Testis (tissue), 3 donors: Measurements from ENCODE around the gene SPSB4. TPM values are rescaled to one million over a fixed set of nuclear protein-coding genes. Genes with fewer than 3 reads are reported as not detected.

ENCODE experiments used
- DNase-seq: peaks from one replicate; pipeline ENCODE4 v3.0.0-alpha.2; 2019
- H3K27ac ChIP-seq, 2 donors: fragments of 200-600 bp; sonication (generic); one replicate each; pipeline ENCODE4 v1.5.1; 2019
- H3K27me3 ChIP-seq: fragments of 200-600 bp; sonication (generic); one replicate; pipeline ENCODE4 v1.5.1; 2019
- H3K36me3 ChIP-seq: fragments of 200-600 bp; sonication (generic); one replicate; pipeline ENCODE4 v1.5.1; 2017; ENCODE audit warnings: low read depth; ENCODE audit errors: missing control alignments
- H3K4me1 ChIP-seq: fragments of 200-600 bp; sonication (generic); one replicate; pipeline ENCODE4 v1.5.1; 2019
- H3K4me3 ChIP-seq, 2 donors: fragments of 200-600 bp; sonication (generic); one replicate each; pipeline ENCODE4 v1.5.1; 2017 to 2019
- H3K9me3 ChIP-seq: fragments of 200-600 bp; sonication (generic); one replicate; pipeline ENCODE4 v1.5.1; 2017
- CTCF ChIP-seq, 3 experiments: fragments of 450-650 bp in 2 of 3; fragments of 200-600 bp in 1 of 3; sonication (generic) in 1 of 3; IDR thresholded peaks; one replicate each; pipeline ENCODE4 v1.5.1; 2016 to 2019; ENCODE audit warnings: antibody characterized with exemption in 3 of 3, mild to moderate bottlenecking in 2 of 3, moderate library complexity in 1 of 3
- POLR2A ChIP-seq: fragments of 450-650 bp; IDR thresholded peaks from one replicate; pipeline ENCODE4 v1.6.1; 2017; ENCODE audit warnings: antibody characterized with exemption, mild to moderate bottlenecking, moderate library complexity
- WGBS, 2 donors: methylation state at CpG; one replicate each; pipeline ENCODE4 v1.1.5; 2018; 5-methylcytosine and 5-hydroxymethylcytosine counted together
- intact Hi-C: fragments of 100-400 bp; cut with DNase I; formaldehyde crosslinking; loops from one replicate; pipeline ENCODE4 v1.15.1; 2023; ENCODE audit warnings: low total_unique reads
- polyA plus RNA-seq: library from polyadenylated mRNA; stranded (reverse); fragments of 350-450 nt; fragmentation: Illumina TruSeq; extraction: RNeasy Lipid Tissue Mini Kit (QIAGEN cat#74804); gene quantifications from one replicate; pipeline ENCODE4 v1.2.3, GENCODE V29; 2014; ENCODE audit warnings: low read depth, low replicate concordance; ENCODE audit not compliant: insufficient read depth
- total RNA-seq, 2 donors: library from RNA; depleted of rRNA; stranded (reverse); fragments of >200 nt; gene quantifications; one replicate each; pipeline ENCODE4 v1.2.3, GENCODE V29; 2016

The SPSB4 gene
- total and polyA plus RNA-seq, 3 donors from 2014 or later = 7.4 to 34.5 (median 10.8) TPM

DNA sequence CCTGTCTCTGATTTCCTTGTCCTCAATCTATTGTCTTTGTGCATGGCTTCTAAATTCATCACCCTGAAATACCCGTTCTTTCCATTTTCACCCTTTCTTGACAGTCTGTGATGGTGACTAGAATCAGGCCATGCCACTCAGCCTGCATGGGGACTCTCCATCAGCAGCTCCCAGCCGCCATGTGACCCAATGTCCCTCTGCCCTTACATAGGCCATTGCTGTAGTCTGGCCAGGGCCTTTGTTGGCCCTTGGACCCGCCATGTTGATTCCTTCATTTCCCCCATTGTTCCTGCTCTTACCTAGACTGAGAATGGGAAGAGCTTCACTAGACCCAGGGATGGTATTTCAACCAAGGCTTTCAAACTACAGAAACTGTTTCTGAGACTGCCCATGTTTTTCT lies 45.8 kb downstream of the SPSB4 start:
- no peak for TF ChIP-seq CTCF (IDR thresholded peaks at IDR 0.05)
- Histone ChIP-seq H3K9me3 (no peaks in the 10 kb centered on the region), H3K27me3 (no peaks in the 10 kb centered on the region), H3K4me3 (no peak overlapping the region), H3K27ac (no peak overlapping the region), H3K36me3 (no peaks in the 10 kb centered on the region), H3K4me1 (peaks cover 4% of the 10 kb centered on the region)
- no peak for DNase-seq
- intact Hi-C loops = no loop called here
- 95 to 98% methylated on average over 3 of the region's 3 CpGs for WGBS, 2 donors

- TF ChIP-seq CTCF (IDR thresholded peaks at IDR 0.05) (no peak), POLR2A (no peak)
- intact Hi-C loops = loop anchor here (10.0 kb wide), 1 partner anchor 85 kb away; no protein-coding TSS in a partner anchor
- H3K36me3 ChIP-seq = no peaks in the 10 kb centered on the region
- no peak overlapping the region for H3K4me3 ChIP-seq
- no peak overlapping the region for H3K27ac ChIP-seq
- peaks cover 8% of the 10 kb centered on the region for H3K4me1 ChIP-seq
- 92 to 95% methylated on average over 3 of the region's 3 CpGs for WGBS, 2 donors
- no peaks in the 10 kb centered on the region for H3K9me3 ChIP-seq
- H3K27me3 ChIP-seq = no peaks in the 10 kb centered on the region
- no peak for DNase-seq
Observed at GRCh38 chr3:141100112-141100511, 49.0 kb downstream of the SPSB4 start.

DNA sequence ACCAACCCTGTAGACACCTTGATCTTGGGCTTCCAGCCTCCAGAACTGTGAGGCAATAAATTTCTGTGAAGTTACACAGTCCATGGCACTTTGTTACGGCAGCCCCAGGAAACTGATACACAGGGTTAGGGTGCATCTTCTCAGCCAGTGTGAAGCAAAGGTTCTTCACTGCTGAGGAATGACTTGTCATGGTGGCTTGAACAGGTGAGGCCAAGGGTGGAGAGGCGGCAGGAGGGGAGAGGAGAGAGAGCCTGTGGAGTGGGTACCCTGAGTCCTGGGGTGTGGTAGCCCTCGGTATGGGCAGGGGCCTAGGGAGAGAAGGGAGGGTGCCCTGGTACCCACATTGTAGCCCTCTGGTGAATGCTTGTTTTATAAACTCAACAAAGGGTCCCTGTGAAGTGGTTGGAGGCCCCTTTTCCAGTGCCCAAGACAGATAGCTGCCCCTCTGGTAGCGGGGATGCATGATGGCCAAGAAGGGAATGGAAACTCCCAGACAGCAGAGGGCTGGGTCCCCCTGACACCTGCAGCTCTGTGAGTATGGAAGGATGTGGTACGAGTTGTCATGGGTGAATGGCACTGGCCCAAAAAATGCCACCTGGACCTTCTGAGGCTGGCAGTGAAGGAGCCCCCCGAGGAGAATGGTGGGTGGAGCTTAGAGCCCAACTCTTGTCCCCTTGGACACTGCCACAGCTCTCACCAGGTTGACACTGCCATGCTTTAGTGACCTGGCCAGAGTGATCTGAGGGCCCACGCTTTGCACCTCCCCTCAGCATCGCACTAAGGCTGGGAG lies 49.6 kb downstream of the SPSB4 start:
- Histone ChIP-seq H3K4me3 (no peak overlapping the region), H3K36me3 (no peaks in the 10 kb centered on the region), H3K27me3 (no peaks in the 10 kb centered on the region), H3K27ac (no peak overlapping the region), H3K9me3 (no peaks in the 10 kb centered on the region), H3K4me1 (peaks cover 4% of the 10 kb centered on the region)
- TF ChIP-seq CTCF (IDR thresholded peaks at IDR 0.05) = no peak
- TF ChIP-seq POLR2A = no peak
- no peak for DNase-seq
- intact Hi-C loops = loop anchor here (10.0 kb wide), 1 partner anchor 86 kb away; no protein-coding TSS in a partner anchor
- WGBS, 2 donors = 90 to 92% methylated on average over 7 to 8 of the region's 8 CpGs

DNA sequence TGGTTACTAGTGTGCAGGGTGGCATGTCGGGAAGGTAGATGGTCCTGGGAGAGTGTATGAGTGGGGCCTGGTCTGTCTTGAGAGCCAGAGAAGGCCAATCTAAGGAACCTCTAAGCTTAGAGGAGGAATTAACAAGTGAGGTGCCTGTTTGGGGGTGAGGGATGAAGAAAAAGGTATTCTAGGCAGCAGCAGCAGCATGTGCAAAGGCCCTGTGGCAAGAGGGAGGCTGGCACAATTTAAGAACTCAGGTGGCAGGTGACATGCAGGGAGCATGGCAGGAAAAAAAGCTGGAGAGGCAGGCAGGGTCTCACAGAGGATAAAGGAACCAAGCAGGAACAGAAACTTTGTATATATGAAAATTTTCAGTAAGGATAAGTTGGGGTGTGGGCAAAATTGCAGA lies 51.2 kb downstream of the SPSB4 start:
- Histone ChIP-seq H3K27ac (no peak overlapping the region), H3K4me1 (peaks cover 4% of the 10 kb centered on the region), H3K36me3 (no peaks in the 10 kb centered on the region), H3K27me3 (no peaks in the 10 kb centered on the region), H3K9me3 (no peaks in the 10 kb centered on the region), H3K4me3 (no peak overlapping the region)
- no peak for DNase-seq
- WGBS, 2 donors = 100% methylated on average over 1 of the region's 1 CpG
- intact Hi-C loops = loop anchor here (10.0 kb wide), 1 partner anchor 88 kb away; no protein-coding TSS in a partner anchor
- TF ChIP-seq POLR2A (no peak), CTCF (IDR thresholded peaks at IDR 0.05) (no peak)

DNA sequence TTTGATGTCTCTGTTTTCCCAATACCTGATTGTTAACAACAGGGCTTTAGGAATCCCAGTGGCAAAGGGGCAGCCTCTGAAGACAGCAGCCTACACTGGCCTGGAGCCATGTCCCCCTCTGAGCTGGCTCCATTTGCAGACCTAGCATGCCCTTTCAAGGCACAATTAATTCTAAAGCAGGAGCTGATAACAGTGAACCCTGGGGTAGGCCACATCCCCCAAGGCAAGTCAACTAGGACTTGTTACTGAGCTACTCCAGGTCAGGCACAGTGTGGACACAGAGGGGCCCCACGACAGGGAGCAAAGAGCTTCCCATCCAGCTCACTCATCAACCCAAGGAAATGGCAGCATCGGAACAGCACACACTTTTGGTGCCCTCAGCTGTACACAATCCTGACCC lies 51.9 kb downstream of the SPSB4 start:
- peaks cover 4% of the 10 kb centered on the region for H3K4me1 ChIP-seq
- 85 to 88% methylated on average over 1 to 2 of the region's 2 CpGs for WGBS, 2 donors
- H3K9me3 ChIP-seq = no peaks in the 10 kb centered on the region
- no peaks in the 10 kb centered on the region for H3K27me3 ChIP-seq
- TF ChIP-seq POLR2A = no peak
- TF ChIP-seq CTCF (IDR thresholded peaks at IDR 0.05) = no peak
- no peak overlapping the region for H3K4me3 ChIP-seq
- no peak overlapping the region for H3K27ac ChIP-seq
- DNase-seq = no peak
- no peaks in the 10 kb centered on the region for H3K36me3 ChIP-seq
- intact Hi-C loops = loop anchor here (10.0 kb wide), 1 partner anchor 88 kb away; no protein-coding TSS in a partner anchor
